Effector CD4-positive, alpha-beta T cell (primary cell): ENCODE results near the gene CYP26C1.
"Not testable (repeated sequence)": the region's sequence is repeated elsewhere in the genome, so short reads cannot be mapped to it uniquely, and the experiment has no call there.

Experiments
- DNase-seq: peaks from one replicate; pipeline ENCODE4 v3.0.0-alpha.2; 2020

Gene CYP26C1

GRCh38 chr10:93079663-93080349 lies 19.2 kb downstream of the CYP26C1 start:
- no peak for DNase-seq

DNA sequence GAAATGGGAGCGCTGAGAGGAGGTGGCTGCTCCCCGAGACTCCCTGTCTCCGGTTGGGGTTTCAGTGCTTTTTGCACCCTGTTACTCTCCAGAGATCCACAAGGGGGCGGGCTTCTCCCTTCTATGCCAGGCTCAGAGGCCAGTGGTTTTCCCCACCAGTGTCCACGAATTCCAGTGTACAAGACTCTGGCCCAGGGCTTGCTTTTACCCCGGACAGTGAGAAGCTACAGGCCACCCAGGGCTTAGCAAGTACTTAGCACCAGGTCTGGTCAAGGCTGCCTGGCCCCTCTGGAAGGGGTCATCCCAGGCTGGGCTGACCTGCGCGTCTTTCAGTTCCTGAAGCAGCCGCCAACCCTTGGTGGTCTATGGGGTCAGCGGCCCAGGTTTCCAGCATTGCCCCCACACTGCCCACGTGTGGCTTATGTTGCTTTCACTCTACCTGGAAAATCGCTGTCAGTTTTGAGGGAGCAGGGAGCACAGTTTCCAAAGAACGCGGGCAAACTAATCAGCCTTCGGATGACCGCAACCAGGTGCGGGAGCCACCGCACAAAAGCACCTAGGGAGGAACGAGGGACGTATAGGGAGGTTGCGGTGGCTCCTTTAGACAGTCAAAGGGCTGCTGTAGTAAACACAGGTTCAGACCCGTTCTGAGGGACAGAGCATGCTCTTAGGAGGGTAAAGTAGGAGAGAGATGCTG lies 19.9 kb downstream of the CYP26C1 start:
- DNase-seq = peak; percentile 22

DNA sequence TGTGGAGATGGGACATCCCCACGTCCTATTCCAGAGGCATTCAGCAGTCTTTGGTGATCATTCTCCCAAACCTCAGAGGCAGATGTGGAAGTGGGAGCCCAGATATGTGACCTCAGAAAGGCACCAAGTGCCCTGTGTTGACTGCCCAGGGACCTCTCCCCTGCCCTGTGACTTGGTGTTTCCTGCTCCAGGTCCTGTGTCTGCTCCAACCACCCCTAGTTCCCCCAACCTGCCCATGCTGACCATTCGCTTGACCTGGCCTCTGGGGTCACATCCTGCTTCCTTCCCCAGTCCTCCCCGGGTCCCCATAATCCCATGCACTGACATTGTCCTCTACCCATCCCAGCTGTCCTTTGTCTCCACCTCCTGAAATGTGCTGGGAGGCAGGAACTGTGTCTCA lies 20.7 kb downstream of the CYP26C1 start:
- no peak for DNase-seq

- no peak for DNase-seq
Observed at GRCh38 chr10:93081834-93082233, 21.2 kb downstream of the CYP26C1 start.

DNA sequence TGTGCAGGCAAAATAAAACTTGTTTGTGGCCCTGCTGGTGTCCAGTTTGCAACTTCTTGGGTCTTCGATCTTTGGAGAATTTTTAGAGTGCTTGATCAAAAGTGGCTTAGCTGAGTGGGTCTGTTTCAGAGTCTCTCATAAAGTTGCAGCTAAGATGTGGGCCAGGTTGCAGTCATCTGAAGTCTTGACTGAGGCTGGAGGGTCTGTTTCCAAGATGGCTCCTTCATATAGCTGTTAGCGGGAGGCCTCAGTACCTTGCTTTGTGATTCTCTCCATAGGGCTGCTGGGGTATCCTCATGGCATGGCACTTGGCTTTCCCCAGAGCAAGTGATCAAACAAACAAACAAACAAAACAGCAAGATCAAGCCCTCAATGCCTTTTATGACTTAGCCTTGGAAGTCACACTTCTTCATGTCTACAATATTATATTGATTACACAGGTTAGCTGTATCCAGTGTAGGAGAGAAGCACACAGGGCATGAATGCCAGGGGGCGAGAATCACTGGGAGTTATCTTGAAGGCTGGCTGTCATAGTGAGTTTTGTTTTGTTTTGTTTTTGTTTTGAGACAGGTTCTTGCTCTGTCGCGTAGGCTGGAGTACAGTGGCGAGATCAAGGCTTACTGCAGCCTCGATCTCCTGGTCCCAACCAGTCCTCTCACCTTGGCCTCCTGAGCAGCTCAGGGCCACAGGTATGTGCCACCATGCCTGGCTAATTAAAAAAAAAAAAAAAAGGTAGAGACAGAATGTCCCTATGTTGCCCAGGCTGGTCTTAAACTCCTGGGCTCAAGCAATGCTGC lies 23.3 kb downstream of the CYP26C1 start:
- DNase-seq = no peak

GRCh38 chr10:93085272-93085859 lies 24.8 kb downstream of the CYP26C1 start:
- no peak for DNase-seq

DNA sequence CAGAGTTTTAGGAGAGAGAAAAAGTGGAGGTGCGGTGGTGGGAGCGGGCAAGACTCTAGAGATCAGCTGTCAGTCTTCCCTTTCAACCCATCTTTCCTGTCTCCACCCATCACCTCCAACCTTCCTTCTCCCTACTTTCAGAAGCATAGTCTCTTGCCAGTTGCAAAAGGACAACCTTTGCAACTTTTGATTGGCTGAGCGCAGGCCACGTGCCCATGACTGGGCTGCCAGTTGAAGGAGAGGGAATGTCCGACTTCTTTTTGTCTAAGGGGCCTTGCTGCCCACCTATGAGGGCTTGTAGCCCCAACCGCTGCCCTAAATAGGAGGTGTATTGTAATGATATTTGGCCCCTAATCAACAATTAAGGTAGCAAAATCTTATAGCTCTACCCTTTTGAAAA lies 25.7 kb downstream of the CYP26C1 start:
- no peak for DNase-seq

- no peak for DNase-seq
Observed at GRCh38 chr10:93087846-93088245, 27.2 kb downstream of the CYP26C1 start.

- DNase-seq = no peak
Observed at GRCh38 chr10:93088466-93088865, 27.9 kb downstream of the CYP26C1 start.

- no peak for DNase-seq
Observed at GRCh38 chr10:93090619-93091018, 30.0 kb downstream of the CYP26C1 start.

- no peak for DNase-seq
Observed at GRCh38 chr10:93091960-93092359, 31.4 kb downstream of the CYP26C1 start.

DNA sequence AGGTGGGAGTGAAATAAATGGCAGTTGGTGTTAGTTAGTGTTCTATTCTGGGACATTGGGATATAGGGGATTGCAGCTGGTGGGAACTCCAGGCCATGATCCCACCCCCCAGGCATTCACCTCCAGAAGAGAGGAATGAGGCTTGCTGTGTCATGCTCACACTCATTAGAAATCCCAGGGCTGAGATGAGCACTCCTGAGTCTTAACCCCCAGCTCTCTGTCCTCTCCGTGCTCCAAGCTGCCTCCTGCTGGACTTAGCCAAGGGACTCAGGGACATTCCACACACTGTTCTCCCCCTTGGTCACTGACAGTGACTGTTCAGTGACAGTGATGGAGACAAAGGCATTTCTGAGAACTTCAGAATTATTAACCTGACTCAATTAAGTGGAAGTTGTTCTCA lies 34.6 kb downstream of the CYP26C1 start:
- no peak for DNase-seq

DNA sequence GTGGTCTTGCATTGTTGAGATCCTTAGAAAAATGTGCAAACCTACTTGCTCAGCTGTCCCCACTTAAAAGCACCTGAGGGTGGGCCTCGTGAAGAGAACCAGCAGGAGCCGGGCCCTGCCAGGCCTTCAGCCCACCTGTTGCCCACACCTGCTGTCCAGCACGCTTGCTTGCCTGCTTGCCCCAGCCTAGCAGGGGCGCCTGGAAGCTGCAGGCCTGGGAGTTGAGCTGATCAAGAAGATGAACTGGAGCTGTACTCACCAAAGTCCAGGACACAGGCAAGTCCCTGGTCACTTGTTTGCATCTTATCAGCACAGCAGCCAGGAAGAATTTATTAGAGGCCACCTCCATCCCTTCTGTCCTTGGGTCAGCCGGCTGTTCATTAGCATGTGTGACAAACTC lies 36.3 kb downstream of the CYP26C1 start:
- DNase-seq = no peak

DNA sequence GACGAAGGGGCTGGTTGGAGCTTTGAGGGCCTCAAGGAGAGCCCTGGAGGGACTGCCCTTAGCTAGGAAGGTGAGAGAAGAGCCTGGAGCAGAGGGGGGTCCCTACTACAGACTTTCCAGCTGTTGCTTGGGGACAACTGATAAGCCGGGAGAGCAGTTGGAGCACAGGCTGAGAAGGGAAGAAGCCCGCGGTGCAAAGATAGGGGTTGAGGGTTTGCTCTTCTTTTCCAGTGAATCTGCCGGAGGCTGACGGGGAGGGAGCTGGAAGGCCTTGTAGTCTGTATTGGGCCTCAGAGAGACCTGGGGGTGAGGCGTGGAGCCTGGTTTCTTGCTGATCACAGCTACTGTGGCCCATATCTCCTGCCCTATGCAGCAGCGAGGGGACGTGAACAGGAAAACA lies 36.8 kb downstream of the CYP26C1 start:
- DNase-seq = no peak

DNA sequence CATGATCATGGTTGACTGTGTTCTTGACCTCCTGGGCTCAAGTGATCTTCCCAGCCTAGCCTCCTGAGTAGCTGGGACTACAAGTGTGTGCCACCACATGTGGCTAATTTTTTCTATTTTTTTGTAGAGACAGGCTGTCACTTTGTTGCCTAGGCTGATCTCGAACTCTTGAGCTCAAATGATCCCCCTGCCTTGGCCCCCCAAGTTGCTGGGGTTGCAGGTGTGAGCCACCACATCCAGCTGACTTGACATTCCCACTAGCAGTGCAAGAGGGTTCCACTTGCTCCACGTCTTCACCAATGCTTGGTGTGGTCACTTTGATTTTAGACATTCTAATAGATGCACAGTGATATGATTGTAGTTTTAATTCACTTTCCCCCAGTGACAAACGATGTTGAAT lies 38.2 kb downstream of the CYP26C1 start:
- no peak for DNase-seq

- DNase-seq = no peak
Observed at GRCh38 chr10:93099670-93100069, 39.1 kb downstream of the CYP26C1 start.

GRCh38 chr10:93101148-93101547 lies 40.5 kb downstream of the CYP26C1 start:
- not testable (repeated sequence) for DNase-seq

- no peak for DNase-seq
Observed at GRCh38 chr10:93103953-93104352, 43.4 kb downstream of the CYP26C1 start.

DNA sequence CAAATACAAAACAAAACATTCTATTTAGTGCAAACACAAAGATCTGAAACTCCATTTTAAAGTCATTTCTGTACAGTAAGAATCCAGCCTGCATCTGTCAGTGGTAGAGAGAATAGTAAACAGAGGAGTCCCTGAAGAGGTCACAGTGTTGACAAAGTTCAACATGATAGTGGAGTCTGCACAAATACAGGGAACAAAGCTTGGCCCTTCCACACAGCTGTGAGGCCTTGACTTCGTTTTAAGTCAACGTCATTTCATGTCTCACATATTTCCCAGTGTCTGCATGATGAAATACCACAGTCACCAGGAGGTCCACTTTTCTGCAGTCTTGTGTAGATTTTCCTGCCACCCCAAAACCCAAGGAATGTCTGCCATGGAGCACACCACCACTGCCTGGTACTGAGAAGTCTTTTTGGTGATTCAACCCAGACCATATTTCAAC lies 46.1 kb downstream of the CYP26C1 start:
- no peak for DNase-seq

- no peak for DNase-seq
Observed at GRCh38 chr10:93110472-93111146, 50.0 kb downstream of the CYP26C1 start.

GRCh38 chr10:93113042-93113441 lies 52.4 kb downstream of the CYP26C1 start:
- DNase-seq = no peak

GRCh38 chr10:93115661-93116383 lies 55.2 kb downstream of the CYP26C1 start:
- DNase-seq = peak; percentile 48
